OCI-LY7 (cell line): ENCODE data around the gene PSENEN.

Source experiments
- EZH2phosphoT487 ChIP-seq: fragments of 200-600 bp; sonication (generic); IDR thresholded peaks from 2 replicates; pipeline ENCODE4 v1.6.1; 2018; ENCODE audit warnings: low read depth, borderline replicate concordance, mild to moderate bottlenecking, mixed run types, antibody characterized with exemption, low read length, moderate library complexity, mixed read lengths
- TF ChIP-seq, protein P1 (sequence below): fragments of 200-600 bp; sonication (generic); conservative IDR thresholded peaks from 2 replicates; pipeline ENCODE4 v1.5.1; 2014; ENCODE audit warnings: mild to moderate bottlenecking, antibody characterized with exemption, low read length, moderate library complexity, mixed read lengths

DNA sequence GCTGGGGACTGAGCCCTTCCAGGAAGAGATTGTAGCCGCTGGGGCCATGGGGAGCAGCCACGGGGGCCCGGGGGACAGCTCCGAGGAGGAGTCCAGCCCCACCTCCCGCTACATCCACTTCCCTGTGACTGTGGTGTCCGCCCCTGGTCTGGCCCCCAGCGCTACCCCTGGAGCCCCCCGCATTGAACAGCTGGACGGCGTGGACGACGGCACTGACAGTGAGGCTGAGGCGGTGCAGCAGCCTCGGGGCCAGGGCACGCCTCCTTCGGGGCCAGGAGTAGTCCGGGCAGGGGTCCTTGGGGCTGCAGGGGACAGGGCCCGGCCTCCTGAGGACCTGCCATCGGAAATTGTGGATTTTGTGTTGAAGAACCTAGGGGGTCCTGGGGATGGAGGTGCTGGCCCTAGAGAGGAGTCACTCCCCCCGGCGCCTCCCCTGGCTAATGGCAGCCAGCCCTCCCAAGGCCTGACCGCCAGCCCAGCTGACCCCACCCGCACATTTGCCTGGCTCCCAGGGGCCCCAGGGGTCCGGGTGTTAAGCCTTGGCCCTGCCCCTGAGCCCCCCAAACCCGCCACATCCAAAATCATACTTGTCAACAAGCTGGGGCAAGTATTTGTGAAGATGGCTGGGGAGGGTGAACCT, 12.8 kb upstream of the PSENEN start:
- TF ChIP-seq, protein P1, sequence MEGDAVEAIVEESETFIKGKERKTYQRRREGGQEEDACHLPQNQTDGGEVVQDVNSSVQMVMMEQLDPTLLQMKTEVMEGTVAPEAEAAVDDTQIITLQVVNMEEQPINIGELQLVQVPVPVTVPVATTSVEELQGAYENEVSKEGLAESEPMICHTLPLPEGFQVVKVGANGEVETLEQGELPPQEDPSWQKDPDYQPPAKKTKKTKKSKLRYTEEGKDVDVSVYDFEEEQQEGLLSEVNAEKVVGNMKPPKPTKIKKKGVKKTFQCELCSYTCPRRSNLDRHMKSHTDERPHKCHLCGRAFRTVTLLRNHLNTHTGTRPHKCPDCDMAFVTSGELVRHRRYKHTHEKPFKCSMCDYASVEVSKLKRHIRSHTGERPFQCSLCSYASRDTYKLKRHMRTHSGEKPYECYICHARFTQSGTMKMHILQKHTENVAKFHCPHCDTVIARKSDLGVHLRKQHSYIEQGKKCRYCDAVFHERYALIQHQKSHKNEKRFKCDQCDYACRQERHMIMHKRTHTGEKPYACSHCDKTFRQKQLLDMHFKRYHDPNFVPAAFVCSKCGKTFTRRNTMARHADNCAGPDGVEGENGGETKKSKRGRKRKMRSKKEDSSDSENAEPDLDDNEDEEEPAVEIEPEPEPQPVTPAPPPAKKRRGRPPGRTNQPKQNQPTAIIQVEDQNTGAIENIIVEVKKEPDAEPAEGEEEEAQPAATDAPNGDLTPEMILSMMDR, result no peak
- TF ChIP-seq EZH2phosphoT487, result no peak
